Keratinocyte (primary cell): ENCODE measurements around the gene PEMT.

Experiments
- EZH2 ChIP-seq: IDR thresholded peaks from one replicate; pipeline ENCODE4 v1.6.1; 2012; ENCODE audit warnings: inconsistent platforms, mild to moderate bottlenecking, low read length, moderate library complexity
- TF ChIP-seq, protein P1 (sequence below), 3 experiments: IDR thresholded peaks in 1 of 3; conservative IDR thresholded peaks in 1 of 3; optimal IDR thresholded peaks in 1 of 3; 2 replicates in 2 of 3; 3 replicates in 1 of 3; pipeline versions ENCODE3 to v1.5.1; 2011; ENCODE audit warnings: low read length in 3 of 3, mild to moderate bottlenecking in 3 of 3, moderate library complexity in 2 of 3, control low read depth in 1 of 3, inconsistent platforms in 1 of 3; ENCODE audit not compliant: insufficient read depth in 2 of 3; ENCODE audit errors: extremely low read depth in 1 of 3

DNA sequence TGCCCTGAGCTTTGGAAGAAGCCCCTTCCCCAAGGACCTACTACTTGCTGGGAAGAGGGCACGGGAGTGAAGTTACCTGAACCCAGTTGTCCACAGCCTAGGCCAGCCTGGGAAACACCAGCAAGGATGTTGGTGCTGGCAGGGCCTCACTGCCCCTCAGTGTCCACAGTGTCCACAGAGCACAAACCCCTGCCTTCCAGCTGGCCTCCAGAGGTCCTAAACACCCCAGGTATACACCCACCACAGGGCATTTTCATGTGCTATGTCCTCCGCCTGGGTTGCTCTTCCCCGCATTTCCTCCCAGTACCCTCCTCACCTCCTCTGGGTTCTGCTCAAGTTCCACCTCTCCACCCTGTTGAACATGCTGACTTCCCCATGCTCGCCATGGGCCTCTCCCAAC, 4.2 kb upstream of the PEMT start:
- TF ChIP-seq EZH2 = no peak
- TF ChIP-seq, protein P1, sequence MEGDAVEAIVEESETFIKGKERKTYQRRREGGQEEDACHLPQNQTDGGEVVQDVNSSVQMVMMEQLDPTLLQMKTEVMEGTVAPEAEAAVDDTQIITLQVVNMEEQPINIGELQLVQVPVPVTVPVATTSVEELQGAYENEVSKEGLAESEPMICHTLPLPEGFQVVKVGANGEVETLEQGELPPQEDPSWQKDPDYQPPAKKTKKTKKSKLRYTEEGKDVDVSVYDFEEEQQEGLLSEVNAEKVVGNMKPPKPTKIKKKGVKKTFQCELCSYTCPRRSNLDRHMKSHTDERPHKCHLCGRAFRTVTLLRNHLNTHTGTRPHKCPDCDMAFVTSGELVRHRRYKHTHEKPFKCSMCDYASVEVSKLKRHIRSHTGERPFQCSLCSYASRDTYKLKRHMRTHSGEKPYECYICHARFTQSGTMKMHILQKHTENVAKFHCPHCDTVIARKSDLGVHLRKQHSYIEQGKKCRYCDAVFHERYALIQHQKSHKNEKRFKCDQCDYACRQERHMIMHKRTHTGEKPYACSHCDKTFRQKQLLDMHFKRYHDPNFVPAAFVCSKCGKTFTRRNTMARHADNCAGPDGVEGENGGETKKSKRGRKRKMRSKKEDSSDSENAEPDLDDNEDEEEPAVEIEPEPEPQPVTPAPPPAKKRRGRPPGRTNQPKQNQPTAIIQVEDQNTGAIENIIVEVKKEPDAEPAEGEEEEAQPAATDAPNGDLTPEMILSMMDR (optimal IDR thresholded peaks at IDR 0.05 in 1 of 3, IDR thresholded peaks at IDR 0.05 in 1 of 3, conservative IDR thresholded peaks at IDR 0.05 in 1 of 3; ENCODE audit: extremely low read depth in 1 of 3, insufficient read depth in 2 of 3, low read length in 3 of 3) = no peak
